ENCODE data around the gene RHBDD3. TPM values are rescaled to one million over a fixed set of nuclear protein-coding genes. Genes with fewer than 3 reads are reported as not detected.
A peak's percentile ranks its signal among the peaks of the same experiment; 100 is the strongest.

The RHBDD3 gene
- total RNA-seq (10 to 100 TPM; 24.1 to 34.7 TPM), polyA plus RNA-seq (ENCODE audit: insufficient read length in 6 of 6) (10 to 100 TPM; 27.6 to 41.8 (median 31.8) TPM)
- long read RNA-seq, donor 1, transcript RHBDD3-206 (3 exons, 999 nt), result major isoform, 14 of 443 reads
- long read RNA-seq, donor 1, partial matches to known transcripts, result 349 of 443 reads
- long read RNA-seq, donor 1, other reads (novel, unspliced or antisense), result 78 of 443 reads
- long read RNA-seq, donor 2, transcript RHBDD3-206 (3 exons, 999 nt), result major isoform, 14 of 21 reads
- long read RNA-seq, donor 2, partial matches to known transcripts, result 5 of 21 reads
- long read RNA-seq, donor 2, other reads (novel, unspliced or antisense), result 0 of 21 reads
- long read RNA-seq, donor 3, partial matches to known transcripts, result 0 of 6 reads
- long read RNA-seq, donor 3, other reads (novel, unspliced or antisense), result 0 of 6 reads
- long read RNA-seq, donor 4, transcript RHBDD3-201 (7 exons, 1,794 nt), result major isoform, 16 of 33 reads
- long read RNA-seq, donor 4, transcript RHBDD3-206 (3 exons, 999 nt), result minor isoform, 5 of 33 reads
- long read RNA-seq, donor 4, partial matches to known transcripts, result 8 of 33 reads
- long read RNA-seq, donor 4, other reads (novel, unspliced or antisense), result 4 of 33 reads
- long read RNA-seq, donor 5, transcript RHBDD3-206 (3 exons, 999 nt), result major isoform, 5 of 8 reads
- long read RNA-seq, donor 5, partial matches to known transcripts, result 0 of 8 reads
- long read RNA-seq, donor 5, other reads (novel, unspliced or antisense), result 0 of 8 reads
- long read RNA-seq, donor 6, transcript RHBDD3-206 (3 exons, 999 nt), result major isoform, 13 of 22 reads
- long read RNA-seq, donor 6, partial matches to known transcripts, result 5 of 22 reads
- long read RNA-seq, donor 6, other reads (novel, unspliced or antisense), result 0 of 22 reads
- long read RNA-seq, donor 7, partial matches to known transcripts, result 0 of 5 reads
- long read RNA-seq, donor 7, other reads (novel, unspliced or antisense), result 0 of 5 reads
- long read RNA-seq, donor 8, transcript RHBDD3-206 (3 exons, 999 nt), result major isoform, 10 of 257 reads
- long read RNA-seq, donor 8, partial matches to known transcripts, result 206 of 257 reads
- long read RNA-seq, donor 8, other reads (novel, unspliced or antisense), result 40 of 257 reads
- long read RNA-seq, donor 9, result 0 reads
- long read RNA-seq, donor 10, transcript RHBDD3-206 (3 exons, 999 nt), result minor isoform, 5 of 47 reads
- long read RNA-seq, donor 10, transcript RHBDD3-201 (7 exons, 1,794 nt), result major isoform, 27 of 47 reads
- long read RNA-seq, donor 10, partial matches to known transcripts, result 6 of 47 reads
- long read RNA-seq, donor 10, other reads (novel, unspliced or antisense), result 9 of 47 reads
- long read RNA-seq, donor 11, transcript RHBDD3-206 (3 exons, 999 nt), result major isoform, 6 of 22 reads
- long read RNA-seq, donor 11, partial matches to known transcripts, result 12 of 22 reads
- long read RNA-seq, donor 11, other reads (novel, unspliced or antisense), result 0 of 22 reads
- long read RNA-seq, donor 12, partial matches to known transcripts, result 0 of 6 reads
- long read RNA-seq, donor 12, other reads (novel, unspliced or antisense), result 0 of 6 reads

GRCh38 chr22:29267858-29268510 is at the start of gene RHBDD3, which contains the start of gene EWSR1:
Gene RHBDD3 (minus strand): TSS chr22:29267981. CDS start chr22:29265626, 2,355 bp downstream.
Gene EWSR1 (plus strand): TSS chr22:29268268. CDS start chr22:29268337, 69 bp downstream.
- TF ChIP-seq CTCF (IDR thresholded peaks at IDR 0.05), result no peak
- H3K27me3 ChIP-seq, result no peaks in the 10 kb centered on the region
- intact Hi-C loops (cut with DNase I), result no loop called here
- DNase-seq (peak; percentile 95 to 99 (median 96)), ATAC-seq (peak; percentile 92)
- H3K27ac ChIP-seq, result peak within 1 kb of the TSS; percentile 98
- peak within 1 kb of the TSS; percentile 77 to 99 for H3K4me3 ChIP-seq
- no peaks in the 10 kb centered on the region for H3K9me3 ChIP-seq
- H3K4me1 ChIP-seq, result peaks cover 32 to 57% of the 10 kb centered on the region in 2 donors
- H3K36me3 ChIP-seq, result peaks cover 0 to 35% of the 10 kb centered on the region in 2 donors

- Histone ChIP-seq H3K36me3 (peaks cover 0 to 11% of the 10 kb centered on the region in 2 donors), H3K4me3 (no peak overlapping the region), H3K27me3 (peaks cover 35 to 50% of the 10 kb centered on the region in 2 donors), H3K27ac (no peak overlapping the region), H3K9me3 (no peaks in the 10 kb centered on the region), H3K4me1 (peaks cover 22 to 43% of the 10 kb centered on the region in 2 donors)
- intact Hi-C loops (cut with DNase I), result no loop called here
- no peak for ATAC-seq
- peak in 1 of 4 donors; percentile 40 for DNase-seq
- TF ChIP-seq CTCF (IDR thresholded peaks at IDR 0.05), result no peak
These were observed 48.5 kb upstream of the RHBDD3 start for GRCh38 chr22:29316141-29316828.

GRCh38 chr22:29315286-29316140 is 47.7 kb upstream of the RHBDD3 start, which contains the start of gene RASL10A:
Gene RASL10A (minus strand): TSS chr22:29315697. CDS start chr22:29315246, 451 bp downstream.
- no peak for TF ChIP-seq CTCF (IDR thresholded peaks at IDR 0.05)
- H3K4me1 ChIP-seq, result peaks cover 29 to 51% of the 10 kb centered on the region in 2 donors
- H3K27ac ChIP-seq, result no peak within 1 kb of the TSS
- H3K36me3 ChIP-seq, result peaks cover 0 to 11% of the 10 kb centered on the region in 2 donors
- ATAC-seq (no peak), DNase-seq (peak in 1 of 4 donors; percentile 77)
- H3K27me3 ChIP-seq, result peaks cover 35 to 53% of the 10 kb centered on the region in 2 donors
- intact Hi-C loops (cut with DNase I), result no loop called here
- no peaks in the 10 kb centered on the region for H3K9me3 ChIP-seq
- H3K4me3 ChIP-seq, result peak within 1 kb of the TSS; percentile 11 to 26
